ENCODE measurements around the gene ZHX3.

Gene ZHX3

DNA sequence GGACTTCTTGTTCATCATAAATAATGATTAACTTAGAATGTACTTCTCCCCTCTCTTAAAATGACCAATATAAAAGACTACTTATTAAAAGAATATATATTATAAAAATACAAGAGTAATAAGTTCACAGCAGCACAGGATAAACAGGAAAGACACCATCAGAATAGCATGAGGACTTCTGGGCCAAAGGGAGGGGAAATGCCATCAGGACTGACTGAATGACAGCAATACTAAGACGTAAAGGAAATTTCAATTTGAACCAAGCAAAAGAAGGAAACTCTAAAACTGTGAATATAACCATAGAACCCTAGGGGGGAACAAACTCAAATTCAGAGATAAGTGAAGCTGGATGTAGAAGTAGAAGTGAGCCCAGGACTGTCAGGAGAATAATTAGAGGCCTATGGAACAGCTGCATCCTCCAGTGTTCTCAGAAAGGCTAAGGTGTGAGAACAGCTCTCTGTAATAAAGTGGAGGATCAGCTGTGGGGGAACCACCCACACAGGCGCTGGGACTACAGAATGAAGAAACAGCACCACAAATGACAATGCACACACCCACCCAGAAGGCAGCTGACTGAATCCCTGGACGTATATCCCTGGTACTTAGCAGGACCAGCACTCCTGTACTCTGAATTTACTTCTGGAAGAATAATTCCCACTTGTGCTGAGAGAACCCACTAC is 37.8 kb downstream of the ZHX3 start:
- Histone ChIP-seq H3K27me3 (replicated peaks) (no peaks in the 10 kb centered on the region), H3K4me3 (ENCODE audit: low read depth, low read length) (no peak overlapping the region), H3K36me3 (replicated peaks) (no peaks in the 10 kb centered on the region), H3K27ac (no peak overlapping the region)
- no peak for DNase-seq
- in situ Hi-C loops (cut with HindIII; ENCODE audit: low pct_ligation_motif_present, low sequenced_read_pairs) = no loop called here
- TF ChIP-seq CTCF (IDR thresholded peaks at IDR 0.05; ENCODE audit: low read depth, low read length, missing control alignments) = no peak

- Histone ChIP-seq H3K36me3 (replicated peaks) (no peaks in the 10 kb centered on the region), H3K27ac (no peak overlapping the region), H3K27me3 (replicated peaks) (no peaks in the 10 kb centered on the region), H3K4me3 (ENCODE audit: low read depth, low read length) (no peak overlapping the region)
- in situ Hi-C loops (cut with HindIII; ENCODE audit: low pct_ligation_motif_present, low sequenced_read_pairs) = no loop called here
- no peak for DNase-seq
- TF ChIP-seq CTCF (IDR thresholded peaks at IDR 0.05; ENCODE audit: low read depth, low read length, missing control alignments) = no peak
Measured at GRCh38 chr20:41278936-41279335, 38.6 kb downstream of the ZHX3 start.

- H3K4me3 ChIP-seq (ENCODE audit: low read depth, low read length) = no peak overlapping the region
- H3K36me3 ChIP-seq (replicated peaks) = no peaks in the 10 kb centered on the region
- in situ Hi-C loops (cut with HindIII; ENCODE audit: low pct_ligation_motif_present, low sequenced_read_pairs) = no loop called here
- no peak for DNase-seq
- no peak overlapping the region for H3K27ac ChIP-seq
- no peak for TF ChIP-seq CTCF (IDR thresholded peaks at IDR 0.05; ENCODE audit: low read depth, low read length, missing control alignments)
- H3K27me3 ChIP-seq (replicated peaks) = no peaks in the 10 kb centered on the region
Measured at GRCh38 chr20:41277049-41277448, 40.5 kb downstream of the ZHX3 start.

DNA sequence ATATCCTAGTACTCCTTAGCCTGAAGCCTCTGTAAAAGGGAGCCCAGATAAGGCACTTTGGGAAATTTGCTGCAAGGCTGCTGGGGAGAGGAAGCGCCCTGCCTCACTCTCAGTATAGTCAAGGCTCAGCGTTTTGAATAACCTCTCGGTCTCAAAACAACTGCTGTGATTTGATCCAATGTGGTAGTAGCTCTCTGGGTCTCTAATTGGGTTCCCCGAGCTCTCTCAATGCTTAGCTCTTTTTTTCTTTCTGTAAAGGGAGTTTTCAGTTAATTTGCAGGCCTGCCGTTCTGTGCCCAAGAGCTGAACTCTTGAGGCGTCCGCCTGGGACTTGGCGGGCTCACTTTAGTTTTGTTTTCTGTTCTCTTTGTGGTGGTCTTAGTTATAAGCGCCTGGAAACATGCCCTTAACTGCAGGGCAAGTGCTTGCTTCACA is 41.2 kb downstream of the ZHX3 start:
- H3K27me3 ChIP-seq (replicated peaks) = no peaks in the 10 kb centered on the region
- no peaks in the 10 kb centered on the region for H3K36me3 ChIP-seq (replicated peaks)
- no peak overlapping the region for H3K27ac ChIP-seq
- TF ChIP-seq CTCF (IDR thresholded peaks at IDR 0.05; ENCODE audit: low read depth, low read length, missing control alignments) = no peak
- in situ Hi-C loops (cut with HindIII; ENCODE audit: low pct_ligation_motif_present, low sequenced_read_pairs) = no loop called here
- no peak for DNase-seq
- H3K4me3 ChIP-seq (ENCODE audit: low read depth, low read length) = no peak overlapping the region

DNA sequence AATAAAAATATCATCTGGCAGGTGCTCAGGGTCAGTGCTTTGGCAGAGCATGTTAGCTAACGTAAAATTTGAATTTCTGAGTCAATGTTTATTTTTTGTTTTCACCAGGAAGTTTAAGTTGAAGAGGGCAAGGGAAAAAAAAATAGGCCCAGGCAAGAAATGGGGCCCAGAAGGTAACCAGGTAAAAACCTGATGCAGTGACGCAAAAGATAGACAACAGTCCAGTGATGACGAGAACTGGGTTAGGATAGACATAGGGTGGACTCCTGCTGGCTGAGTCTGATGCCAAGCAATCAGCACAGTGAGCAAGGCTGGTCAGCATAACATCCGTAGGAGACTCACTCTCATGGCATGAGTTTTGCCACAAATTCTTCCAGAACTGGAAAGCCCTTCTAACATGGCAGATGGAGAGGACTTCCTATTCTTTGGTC is 42.2 kb downstream of the ZHX3 start:
- in situ Hi-C loops (cut with HindIII; ENCODE audit: low pct_ligation_motif_present, low sequenced_read_pairs) = no loop called here
- Histone ChIP-seq H3K27ac (no peak overlapping the region), H3K27me3 (replicated peaks) (no peaks in the 10 kb centered on the region), H3K36me3 (replicated peaks) (no peaks in the 10 kb centered on the region), H3K4me3 (ENCODE audit: low read depth, low read length) (no peak overlapping the region)
- peak; percentile 28 for TF ChIP-seq CTCF (IDR thresholded peaks at IDR 0.05; ENCODE audit: low read depth, low read length, missing control alignments)
- DNase-seq = peak; percentile 61

GRCh38 chr20:41274152-41274551 is 43.4 kb downstream of the ZHX3 start:
- Histone ChIP-seq H3K27me3 (replicated peaks) (no peaks in the 10 kb centered on the region), H3K36me3 (replicated peaks) (no peaks in the 10 kb centered on the region), H3K4me3 (ENCODE audit: low read depth, low read length) (no peak overlapping the region), H3K27ac (no peak overlapping the region)
- TF ChIP-seq CTCF (IDR thresholded peaks at IDR 0.05; ENCODE audit: low read depth, low read length, missing control alignments) = no peak
- in situ Hi-C loops (cut with HindIII; ENCODE audit: low pct_ligation_motif_present, low sequenced_read_pairs) = no loop called here
- no peak for DNase-seq

Data from brain microvascular endothelial cell (primary cell).